A549 (cell line): ENCODE results near the gene ACAA1. TPM values are rescaled to one million over a fixed set of nuclear protein-coding genes. Genes with fewer than 3 reads are reported as not detected.

ENCODE experiments used
- ATAC-seq, 2 experiments: fragments of 200-7000 bp in 1 of 2; fragments of >200 bp in 1 of 2; cut with Nextera tagmentation in 1 of 2; cut with Tn5 transposase in 1 of 2; 3 replicates each; pipeline versions ENCODE4 v1.8.0 to v1.9.1; 2018 to 2020; ENCODE audit warnings: mild to moderate bottlenecking in 1 of 2, moderate library complexity in 1 of 2
- CTCF ChIA-PET: fragments of 300-600 bp; sonication (Branson Sonifier 250); formaldehyde crosslinking; extraction: SDS; loops from one replicate; lab custom pipeline; 2021; ENCODE audit warnings: antibody characterized with exemption, inconsistent platforms; lab: Yijun Ruan, JAX
- POLR2A ChIA-PET: fragments of 350-600 bp; formaldehyde crosslinking; extraction: SDS; loops from one replicate; lab custom pipeline; 2021; ENCODE audit warnings: antibody characterized with exemption, inconsistent platforms; lab: Yijun Ruan, JAX
- DNase-seq, 2 experiments: peaks; one replicate each; pipeline versions ENCODE4 v3.0.0 to v3.0.0-alpha.2; 2011 to 2016; ENCODE audit warnings: low read depth in 1 of 2, low spot score in 1 of 2
- FAIRE-seq: peaks from 2 replicates; lab custom pipeline; 2011; peaks lifted over from hg19 to GRCh38; lab: Jason Lieb, UNC
- H3K27ac ChIP-seq, 2 experiments: fragments of >200 bp; sonication (Bioruptor Twin); formaldehyde crosslinking; 3 replicates each; pipeline ENCODE4 v1.5.1; 2016 to 2017
- H3K4me1 ChIP-seq: fragments of >200 bp; sonication (Bioruptor Twin); formaldehyde crosslinking; 3 replicates; pipeline ENCODE4 v1.6.1; 2016
- H3K4me2 ChIP-seq: fragments of >200 bp; sonication (Bioruptor Twin); formaldehyde crosslinking; 3 replicates; pipeline ENCODE4 v1.6.1; 2016
- H3K4me3 ChIP-seq: fragments of >200 bp; sonication (Bioruptor Twin); formaldehyde crosslinking; 3 replicates; pipeline ENCODE4 v1.5.1; 2016
- H3K9me3 ChIP-seq: fragments of >200 bp; sonication (Bioruptor Twin); formaldehyde crosslinking; 3 replicates; pipeline ENCODE4 v1.6.1; 2016
- ATOH8 ChIP-seq: fragments of 250-450 bp; sonication (Bioruptor Pico); IDR thresholded peaks from 2 replicates; pipeline ENCODE4 v1.5.0; 2020; ENCODE audit warnings: low read depth, mild to moderate bottlenecking, moderate library complexity
- CBX2 ChIP-seq: fragments of 200-600 bp; sonication (generic); IDR thresholded peaks from 2 replicates; pipeline ENCODE4 v1.6.1; 2016; ENCODE audit warnings: low read depth, mild to moderate bottlenecking, borderline replicate concordance
- CBX8 ChIP-seq: fragments of 200-600 bp; sonication (generic); IDR thresholded peaks from 2 replicates; pipeline ENCODE4 v1.6.1; 2016
- EP300 ChIP-seq, 2 experiments: fragments of >200 bp; sonication (Bioruptor Twin); formaldehyde crosslinking; IDR thresholded peaks; 2 replicates in 1 of 2; 3 replicates in 1 of 2; pipeline ENCODE4 v1.6.1; 2016 to 2017
- GATA3 ChIP-seq: IDR thresholded peaks from 2 replicates; pipeline ENCODE4 v1.6.1; 2012; ENCODE audit warnings: borderline replicate concordance
- HDAC2 ChIP-seq: fragments of 200-600 bp; sonication (generic); IDR thresholded peaks from 2 replicates; pipeline ENCODE4 v1.6.1; 2016
- HOXA7 ChIP-seq: fragments of 250-450 bp; sonication (Bioruptor Pico); IDR thresholded peaks from 2 replicates; pipeline ENCODE4 v1.5.0; 2020; ENCODE audit warnings: mild to moderate bottlenecking, moderate library complexity
- HOXB5 ChIP-seq: fragments of 250-450 bp; sonication (Bioruptor Pico); IDR thresholded peaks from 2 replicates; pipeline ENCODE4 v1.5.0; 2020; ENCODE audit warnings: mild to moderate bottlenecking, moderate library complexity
- JUN ChIP-seq, 2 experiments: fragments of >200 bp; sonication (Bioruptor Twin); formaldehyde crosslinking; IDR thresholded peaks; 2 replicates in 1 of 2; 3 replicates in 1 of 2; pipeline ENCODE4 v1.6.1; 2016 to 2017
- KDM5A ChIP-seq: fragments of 200-600 bp; sonication (generic); IDR thresholded peaks from 2 replicates; pipeline ENCODE4 v1.6.1; 2016; ENCODE audit warnings: antibody characterized with exemption, mild to moderate bottlenecking
- MAFK ChIP-seq: fragments of 450-650 bp; IDR thresholded peaks from 2 replicates; pipeline ENCODE4 v1.6.1; 2014; ENCODE audit not compliant: partially characterized antibody
- NR3C1 ChIP-seq: fragments of >200 bp; sonication (Bioruptor Twin); formaldehyde crosslinking; IDR thresholded peaks from 3 replicates; pipeline ENCODE4 v1.6.1; 2017
- PHF8 ChIP-seq: fragments of 200-600 bp; sonication (generic); IDR thresholded peaks from 2 replicates; pipeline ENCODE4 v1.6.1; 2016; ENCODE audit warnings: low read depth, mild to moderate bottlenecking, antibody characterized with exemption, moderate library complexity, borderline replicate concordance
- POLR2A ChIP-seq: IDR thresholded peaks from 2 replicates; pipeline ENCODE4 v1.6.1; 2012; ENCODE audit warnings: mild to moderate bottlenecking, low read length
- RAD21 ChIP-seq, 2 experiments: fragments of >200 bp in 1 of 2; sonication (Bioruptor Twin) in 1 of 2; formaldehyde crosslinking in 1 of 2; IDR thresholded peaks in 1 of 2; conservative IDR thresholded peaks in 1 of 2; 2 replicates in 1 of 2; 3 replicates in 1 of 2; pipeline ENCODE4 v1.6.1; 2012 to 2018; ENCODE audit warnings: inconsistent platforms in 1 of 2
- RFX5 ChIP-seq: fragments of 450-650 bp; IDR thresholded peaks from 2 replicates; pipeline ENCODE4 v1.7.1; 2014; ENCODE audit warnings: antibody characterized with exemption, mild to moderate bottlenecking, moderate library complexity
- SREBF2 ChIP-seq: fragments of 450-650 bp; IDR thresholded peaks from 2 replicates; pipeline ENCODE4 v1.6.1; 2014; ENCODE audit warnings: mild to moderate bottlenecking, moderate library complexity
- ZFP36 ChIP-seq: fragments of 450-650 bp; IDR thresholded peaks from 2 replicates; pipeline ENCODE4 v1.6.1; 2014; ENCODE audit warnings: borderline replicate concordance; ENCODE audit not compliant: partially characterized antibody
- WGBS: methylation state at CpG from one replicate; pipeline ENCODE4 v1.1.6; 2017; ENCODE audit errors: missing lambda C conversion rate; 5-methylcytosine and 5-hydroxymethylcytosine counted together
- polyA plus RNA-seq, 4 experiments: library from polyadenylated mRNA; depleted of rRNA in 3 of 4; stranded (reverse); fragments of >200 nt; fragmentation: RNase III in 1 of 4; extraction: RNeasy Plus Mini Kit Qiagen cat#74134 plus additional on column Dnase treatment in 1 of 4; gene quantifications; 2 replicates in 3 of 4; 3 replicates in 1 of 4; pipeline ENCODE4 v1.2.3, GENCODE V29; 2011 to 2017
- TF ChIP-seq, protein P1 (sequence below): fragments of 450-650 bp; IDR thresholded peaks from 2 replicates; pipeline ENCODE4 v1.6.1; 2014; ENCODE audit warnings: antibody characterized with exemption
- TF ChIP-seq, protein P2 (sequence below): fragments of 250-450 bp; sonication (Bioruptor Pico); IDR thresholded peaks from 2 replicates; pipeline ENCODE4 v1.5.0; 2021; ENCODE audit warnings: mild to moderate bottlenecking, moderate library complexity, borderline replicate concordance

ACAA1 gene
- polyA plus RNA-seq, 2 of the 4 experiments (the other 2 are of a cell fraction), result 36.8 to 53.2 TPM

GRCh38 chr3:38152609-38153008 is 15.7 kb upstream of the ACAA1 start:
- WGBS, result 98% methylated on average over 2 of the region's 2 CpGs
- Histone ChIP-seq H3K4me2 (no peak overlapping the region), H3K9me3 (no peaks in the 10 kb centered on the region), H3K4me1 (0 out of 3 replicates have a peak, but pooled peaks cover 3% of the 10 kb centered on the region), H3K4me3 (no peak overlapping the region), H3K27ac (no peak overlapping the region)
- ATAC-seq, result peak in 1 of 2 experiments; percentile 26; a peak in 1 of 6 replicates
- ChIA-PET CTCF (interaction anchor here (0.7 to 1.7 kb wide), 4 partner anchors 12 to 193 kb away, joined by 3 to 4 read pairs (median 3); partner anchors contain the start of gene ACAA1), POLR2A (interaction anchor here (3.3 kb wide), 1 partner anchor 16 kb away, joined by 11 read pairs; the partner anchor contains the start of gene ACAA1)
- TF ChIP-seq ATOH8, result no peak
- TF ChIP-seq HDAC2, result no peak
- no peak for TF ChIP-seq JUN (IDR thresholded peaks at IDR 0.05)
- no peak for TF ChIP-seq PHF8
- no peak for TF ChIP-seq EP300 (IDR thresholded peaks at IDR 0.05)
- TF ChIP-seq, protein P1, sequence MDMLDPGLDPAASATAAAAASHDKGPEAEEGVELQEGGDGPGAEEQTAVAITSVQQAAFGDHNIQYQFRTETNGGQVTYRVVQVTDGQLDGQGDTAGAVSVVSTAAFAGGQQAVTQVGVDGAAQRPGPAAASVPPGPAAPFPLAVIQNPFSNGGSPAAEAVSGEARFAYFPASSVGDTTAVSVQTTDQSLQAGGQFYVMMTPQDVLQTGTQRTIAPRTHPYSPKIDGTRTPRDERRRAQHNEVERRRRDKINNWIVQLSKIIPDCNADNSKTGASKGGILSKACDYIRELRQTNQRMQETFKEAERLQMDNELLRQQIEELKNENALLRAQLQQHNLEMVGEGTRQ, result no peak
- no peak for TF ChIP-seq ZFP36
- TF ChIP-seq, protein P2, sequence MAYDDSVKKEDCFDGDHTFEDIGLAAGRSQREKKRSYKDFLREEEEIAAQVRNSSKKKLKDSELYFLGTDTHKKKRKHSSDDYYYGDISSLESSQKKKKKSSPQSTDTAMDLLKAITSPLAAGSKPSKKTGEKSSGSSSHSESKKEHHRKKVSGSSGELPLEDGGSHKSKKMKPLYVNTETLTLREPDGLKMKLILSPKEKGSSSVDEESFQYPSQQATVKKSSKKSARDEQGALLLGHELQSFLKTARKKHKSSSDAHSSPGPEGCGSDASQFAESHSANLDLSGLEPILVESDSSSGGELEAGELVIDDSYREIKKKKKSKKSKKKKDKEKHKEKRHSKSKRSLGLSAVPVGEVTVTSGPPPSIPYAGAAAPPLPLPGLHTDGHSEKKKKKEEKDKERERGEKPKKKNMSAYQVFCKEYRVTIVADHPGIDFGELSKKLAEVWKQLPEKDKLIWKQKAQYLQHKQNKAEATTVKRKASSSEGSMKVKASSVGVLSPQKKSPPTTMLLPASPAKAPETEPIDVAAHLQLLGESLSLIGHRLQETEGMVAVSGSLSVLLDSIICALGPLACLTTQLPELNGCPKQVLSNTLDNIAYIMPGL (CRISPR knock-in tag), result no peak
- TF ChIP-seq NR3C1, result no peak
- no peak for TF ChIP-seq HOXB5 (CRISPR knock-in tag)
- no peak for TF ChIP-seq MAFK
- no peak for TF ChIP-seq CBX2
- TF ChIP-seq GATA3, result no peak
- no peak for TF ChIP-seq HOXA7 (CRISPR knock-in tag)
- no peak for TF ChIP-seq RFX5
- no peak for TF ChIP-seq RAD21 (conservative IDR thresholded peaks at IDR 0.05 in 1 of 2, IDR thresholded peaks at IDR 0.05 in 1 of 2)
- no peak for TF ChIP-seq SREBF2
- no peak for FAIRE-seq
- DNase-seq, result no peak

DNA sequence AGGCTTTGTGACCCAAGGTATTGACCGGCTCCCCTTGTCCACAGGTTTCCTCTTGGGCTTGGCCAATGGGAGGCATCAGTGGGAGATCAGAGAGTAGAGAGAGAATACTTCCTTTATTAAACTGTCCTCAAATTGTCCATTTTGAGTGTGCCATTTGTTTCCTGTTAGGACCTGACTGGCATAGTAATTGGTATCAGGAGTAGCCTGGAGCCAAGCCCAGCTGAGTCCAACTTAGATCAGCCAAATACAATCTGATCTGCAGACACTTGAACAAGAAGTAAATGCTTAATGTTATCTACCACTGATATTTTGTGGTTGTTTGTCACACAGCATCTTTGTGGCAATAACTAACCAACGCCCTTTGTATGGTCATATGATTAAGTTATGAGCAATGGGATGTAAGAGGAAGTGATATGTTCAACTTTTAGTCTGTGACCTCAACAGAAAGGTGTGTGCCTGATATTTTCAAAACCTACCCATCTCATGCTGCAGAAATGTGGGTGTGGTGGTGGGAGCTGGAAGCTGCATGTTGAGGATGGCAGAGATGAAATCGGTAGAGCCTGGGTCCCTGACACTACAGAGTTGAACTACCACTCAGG is 14.8 kb upstream of the ACAA1 start:
- ATAC-seq (peak; percentile 41 to 46; a peak in 3 of 6 replicates), FAIRE-seq (no peak), DNase-seq (peak in 1 of 2 experiments; percentile 51)
- Histone ChIP-seq H3K9me3 (peaks cover 3% of the 10 kb centered on the region; the same call in 1 of the 3 replicates), H3K4me2 (no peak overlapping the region), H3K27ac (no peak overlapping the region), H3K4me1 (no peaks in the 10 kb centered on the region), H3K4me3 (no peak overlapping the region)
- TF ChIP-seq KDM5A, result no peak
- TF ChIP-seq CBX8, result no peak
- ChIA-PET CTCF (interaction anchor here (0.6 to 1.7 kb wide), 3 partner anchors 9 to 181 kb away, joined by 3 to 4 read pairs (median 3); no protein-coding TSS in a partner anchor), POLR2A (interaction anchor here (3.3 kb wide), 1 partner anchor 15 kb away, joined by 11 read pairs; the partner anchor contains the start of gene ACAA1)
- WGBS, result 77% methylated on average over 3 of the region's 3 CpGs

DNA sequence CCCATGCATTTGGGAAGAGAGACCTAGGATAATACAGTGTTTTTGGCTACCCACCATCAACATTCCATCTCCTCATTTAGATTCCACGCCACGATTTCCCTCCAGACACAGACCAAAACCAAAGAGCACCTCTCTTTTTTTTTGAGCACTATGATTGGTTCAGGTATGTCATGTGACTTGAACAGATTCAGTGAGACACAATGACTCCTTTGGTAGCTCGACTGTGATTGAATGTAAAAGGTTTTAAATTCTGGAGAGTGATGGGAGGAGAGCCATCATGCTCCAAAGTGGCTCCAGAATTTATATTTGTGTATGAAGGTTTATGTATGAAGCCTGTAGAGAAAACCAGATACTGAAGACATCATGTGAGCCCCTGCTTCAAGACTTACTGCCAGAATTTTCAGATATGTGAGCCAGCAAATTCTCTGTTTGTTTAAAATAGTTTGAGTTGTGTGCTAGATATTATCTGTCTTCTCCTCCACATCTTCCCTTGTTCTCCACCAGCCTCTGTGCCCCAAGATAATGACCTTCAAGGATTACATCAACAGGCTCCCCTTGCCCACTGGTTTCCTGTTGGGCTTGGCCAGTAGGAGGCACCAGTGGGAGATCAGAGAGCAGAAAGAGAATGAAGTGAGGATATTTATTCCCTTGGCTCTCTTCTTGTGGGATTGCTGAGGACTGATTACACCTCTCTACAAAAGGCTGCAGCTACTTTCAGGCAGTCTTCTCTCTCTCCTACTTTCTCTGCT is 14.0 kb upstream of the ACAA1 start:
- TF ChIP-seq, protein P1, result 0 out of 2 replicates have a peak, but pooled peaks have one; percentile 21
- TF ChIP-seq CBX8 (no peak), POLR2A (no peak)
- H3K9me3 ChIP-seq, result peaks cover 11% of the 10 kb centered on the region
- no peaks in the 10 kb centered on the region for H3K4me1 ChIP-seq
- POLR2A ChIA-PET, result no interaction called here
- FAIRE-seq, result no peak
- DNase-seq, result no peak
- no peak overlapping the region for H3K4me2 ChIP-seq
- no peak overlapping the region for H3K4me3 ChIP-seq
- CTCF ChIA-PET, result no interaction called here
- ATAC-seq, result no peak; a peak in 1 of 6 replicates
- WGBS, result 53% methylated on average over 3 of the region's 3 CpGs
- no peak overlapping the region for H3K27ac ChIP-seq
